Measurements from ENCODE around the gene SOX5. TPM values are rescaled to one million over a fixed set of nuclear protein-coding genes. Genes with fewer than 3 reads are reported as not detected.

Gene SOX5
- total and polyA plus RNA-seq, 7 donors = 0.23 to 16.3 (median 9.4) TPM

DNA sequence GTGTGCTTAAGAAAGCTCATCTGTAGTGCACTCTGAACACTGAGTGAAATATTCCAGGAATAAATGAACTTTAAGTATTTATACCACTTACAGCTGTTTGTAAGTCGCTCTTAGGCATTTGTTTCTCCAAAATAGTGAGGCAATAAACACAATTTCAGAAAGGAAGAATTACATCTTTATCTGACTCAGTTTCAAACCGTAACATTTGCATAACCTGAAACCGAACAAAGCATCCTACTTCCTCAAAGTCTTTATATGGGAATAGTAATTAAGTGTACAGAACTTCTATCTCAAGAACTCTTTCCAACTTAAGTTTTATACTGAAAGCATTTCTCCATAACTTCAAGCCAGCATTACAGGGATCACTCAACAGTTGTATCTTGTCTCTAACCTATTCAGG is 58.4 kb downstream of the SOX5 start:
- no peaks in the 10 kb centered on the region for H3K4me1 ChIP-seq
- no peaks in the 10 kb centered on the region for H3K27me3 ChIP-seq
- H3K36me3 ChIP-seq = no peaks in the 10 kb centered on the region
- no peak overlapping the region for H3K4me3 ChIP-seq
- H3K9me3 ChIP-seq = no peaks in the 10 kb centered on the region
- intact Hi-C loops (cut with DNase I) = no loop called here
- DNase-seq = no peak
- TF ChIP-seq POLR2A (IDR thresholded peaks at IDR 0.05) (no peak), EP300 (IDR thresholded peaks at IDR 0.05) (no peak)
- no peak overlapping the region for H3K27ac ChIP-seq
- 77 to 84% methylated on average over 3 of the region's 3 CpGs for WGBS, 2 donors

DNA sequence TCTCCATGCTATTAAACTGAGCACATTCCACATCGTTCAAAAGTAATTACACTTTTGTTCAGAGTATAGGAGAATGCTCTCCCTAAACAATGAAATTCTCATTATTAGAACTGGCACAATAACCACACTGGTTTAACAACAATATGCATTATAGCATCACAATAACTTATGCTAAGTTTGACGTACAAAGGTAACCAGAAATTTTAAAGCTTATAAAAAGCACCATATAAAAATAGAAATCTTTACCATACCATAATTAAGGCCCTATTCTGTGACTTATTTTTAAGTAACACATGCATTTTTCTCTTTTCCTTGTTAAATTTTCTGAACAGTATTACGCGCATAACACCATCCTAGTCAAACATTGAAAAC is 60.4 kb downstream of the SOX5 start:
- H3K27me3 ChIP-seq = no peaks in the 10 kb centered on the region

DNA sequence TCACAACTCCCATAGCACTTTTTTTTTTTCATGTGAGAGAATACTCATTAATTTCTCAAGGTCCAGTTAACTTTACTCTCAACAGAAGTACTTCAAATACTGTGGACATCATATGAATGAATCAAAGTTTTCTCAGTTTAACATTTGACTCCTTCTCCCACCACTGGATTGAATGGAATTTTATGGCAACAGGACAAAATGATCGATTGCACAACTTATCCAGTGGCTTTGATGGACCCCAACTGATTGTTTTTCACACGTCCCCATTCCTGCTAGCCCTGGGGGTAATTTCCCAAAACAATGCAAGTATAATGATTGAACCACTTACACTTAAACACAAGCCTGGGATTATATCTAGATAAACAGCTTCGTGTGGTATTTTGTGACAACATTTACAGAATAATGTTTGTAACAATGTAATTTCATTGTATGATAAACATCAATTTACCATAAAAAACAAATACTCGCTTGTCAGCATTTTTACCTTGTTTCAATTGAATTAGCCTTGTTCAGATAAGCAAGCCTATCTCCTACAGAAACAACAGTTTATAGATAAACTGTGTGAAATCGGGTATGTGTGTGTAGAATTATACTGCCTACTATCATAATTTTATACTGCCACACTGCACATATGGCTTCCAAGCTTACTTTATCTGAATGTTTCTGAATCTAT is 60.9 kb downstream of the SOX5 start:
- Histone ChIP-seq H3K27me3 (no peaks in the 10 kb centered on the region), H3K36me3 (no peaks in the 10 kb centered on the region), H3K4me3 (no peak overlapping the region), H3K4me1 (no peaks in the 10 kb centered on the region), H3K9me3 (no peaks in the 10 kb centered on the region), H3K27ac (no peak overlapping the region)
- TF ChIP-seq, protein P1, sequence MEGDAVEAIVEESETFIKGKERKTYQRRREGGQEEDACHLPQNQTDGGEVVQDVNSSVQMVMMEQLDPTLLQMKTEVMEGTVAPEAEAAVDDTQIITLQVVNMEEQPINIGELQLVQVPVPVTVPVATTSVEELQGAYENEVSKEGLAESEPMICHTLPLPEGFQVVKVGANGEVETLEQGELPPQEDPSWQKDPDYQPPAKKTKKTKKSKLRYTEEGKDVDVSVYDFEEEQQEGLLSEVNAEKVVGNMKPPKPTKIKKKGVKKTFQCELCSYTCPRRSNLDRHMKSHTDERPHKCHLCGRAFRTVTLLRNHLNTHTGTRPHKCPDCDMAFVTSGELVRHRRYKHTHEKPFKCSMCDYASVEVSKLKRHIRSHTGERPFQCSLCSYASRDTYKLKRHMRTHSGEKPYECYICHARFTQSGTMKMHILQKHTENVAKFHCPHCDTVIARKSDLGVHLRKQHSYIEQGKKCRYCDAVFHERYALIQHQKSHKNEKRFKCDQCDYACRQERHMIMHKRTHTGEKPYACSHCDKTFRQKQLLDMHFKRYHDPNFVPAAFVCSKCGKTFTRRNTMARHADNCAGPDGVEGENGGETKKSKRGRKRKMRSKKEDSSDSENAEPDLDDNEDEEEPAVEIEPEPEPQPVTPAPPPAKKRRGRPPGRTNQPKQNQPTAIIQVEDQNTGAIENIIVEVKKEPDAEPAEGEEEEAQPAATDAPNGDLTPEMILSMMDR (IDR thresholded peaks at IDR 0.05) = no peak
- TF ChIP-seq EP300 (IDR thresholded peaks at IDR 0.05) (no peak), POLR2AphosphoS5 (IDR thresholded peaks at IDR 0.05) (no peak), POLR2A (IDR thresholded peaks at IDR 0.05) (no peak)
- DNase-seq = no peak
- WGBS, 2 donors = 47 to 67% methylated on average over 5 of the region's 5 CpGs
- intact Hi-C loops (cut with DNase I) = no loop called here

More for the DNA sequence above, 60.4 kb downstream of the SOX5 start:
- WGBS, 2 donors = 70 to 84% methylated on average over 4 of the region's 4 CpGs
- TF ChIP-seq EP300 (IDR thresholded peaks at IDR 0.05) = no peak
- TF ChIP-seq, protein P1 (IDR thresholded peaks at IDR 0.05) = no peak
- no peak for TF ChIP-seq POLR2AphosphoS5 (IDR thresholded peaks at IDR 0.05)
- TF ChIP-seq POLR2A (IDR thresholded peaks at IDR 0.05) = no peak
- Histone ChIP-seq H3K4me1 (no peaks in the 10 kb centered on the region), H3K27ac (no peak overlapping the region), H3K4me3 (no peak overlapping the region), H3K9me3 (no peaks in the 10 kb centered on the region), H3K36me3 (no peaks in the 10 kb centered on the region)
- intact Hi-C loops (cut with DNase I) = no loop called here
- DNase-seq = no peak

DNA sequence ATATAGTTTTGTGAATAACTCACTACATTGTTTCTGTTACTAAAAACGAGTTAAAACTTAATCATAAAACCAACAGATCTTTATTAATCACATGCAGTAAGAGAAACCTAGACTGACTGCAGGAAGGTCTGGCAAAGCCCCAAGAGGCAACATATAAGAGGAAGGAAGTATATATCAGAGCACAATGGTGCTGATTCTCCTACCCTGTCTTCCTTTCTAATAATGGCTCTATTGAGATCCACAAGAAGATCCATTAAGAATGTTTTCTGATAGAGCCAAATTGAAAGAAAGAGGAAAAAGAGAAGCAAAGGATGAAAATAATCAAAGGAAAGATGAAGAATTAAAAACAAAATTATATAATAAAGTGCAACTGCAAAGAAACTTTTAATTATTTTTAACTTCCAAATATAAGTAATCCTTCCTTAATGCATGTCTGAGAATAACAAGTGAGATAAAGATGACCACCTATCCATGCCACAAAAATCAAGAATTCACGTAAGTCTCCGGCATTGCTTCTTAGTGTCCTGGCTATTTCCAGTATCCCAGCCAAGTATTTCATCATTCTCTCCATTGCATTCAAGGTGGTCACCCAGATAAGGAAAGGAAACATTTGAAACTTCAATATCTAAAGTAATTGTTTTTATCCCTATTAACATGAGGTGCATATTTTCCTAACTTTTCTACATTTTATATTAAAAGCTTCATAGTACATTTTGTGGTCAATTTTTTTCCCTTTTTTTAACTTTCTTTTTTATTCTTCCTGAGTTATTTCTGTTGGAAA is 62.2 kb downstream of the SOX5 start:
- WGBS, 2 donors = 64 to 69% methylated on average over 3 of the region's 3 CpGs
- Histone ChIP-seq H3K36me3 (no peaks in the 10 kb centered on the region), H3K4me1 (no peaks in the 10 kb centered on the region), H3K9me3 (no peaks in the 10 kb centered on the region), H3K4me3 (no peak overlapping the region), H3K27me3 (no peaks in the 10 kb centered on the region), H3K27ac (no peak overlapping the region)
- no peak for TF ChIP-seq POLR2A (IDR thresholded peaks at IDR 0.05)
- no peak for TF ChIP-seq POLR2AphosphoS5 (IDR thresholded peaks at IDR 0.05)
- TF ChIP-seq EP300 (IDR thresholded peaks at IDR 0.05) = no peak
- TF ChIP-seq, protein P1 (IDR thresholded peaks at IDR 0.05) = no peak
- no peak for DNase-seq
- intact Hi-C loops (cut with DNase I) = no loop called here

DNA sequence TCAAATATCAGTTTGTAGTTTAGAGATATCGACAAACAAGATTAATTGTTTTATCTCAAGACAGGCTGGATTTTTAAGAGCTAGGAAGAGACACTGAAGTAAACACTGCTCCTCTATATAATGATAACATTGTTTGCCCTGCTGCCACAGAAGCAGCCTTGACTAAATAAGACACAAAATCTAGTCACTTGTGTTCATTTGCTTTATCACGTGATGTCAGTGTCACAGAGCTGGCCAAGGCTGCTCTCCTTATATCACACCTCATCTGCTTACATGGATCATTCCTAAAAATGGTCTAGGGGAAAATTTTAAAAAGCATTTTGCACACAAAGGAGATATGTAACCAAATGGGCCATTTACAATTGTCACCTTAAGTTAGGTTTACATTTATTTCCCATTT is 64.1 kb downstream of the SOX5 start:
- Histone ChIP-seq H3K27me3 (no peaks in the 10 kb centered on the region), H3K36me3 (no peaks in the 10 kb centered on the region), H3K9me3 (no peaks in the 10 kb centered on the region), H3K27ac (no peak overlapping the region), H3K4me1 (no peaks in the 10 kb centered on the region), H3K4me3 (no peak overlapping the region)
- DNase-seq = no peak
- TF ChIP-seq POLR2AphosphoS5 (IDR thresholded peaks at IDR 0.05) (no peak), EP300 (IDR thresholded peaks at IDR 0.05) (no peak), POLR2A (IDR thresholded peaks at IDR 0.05) (no peak)
- TF ChIP-seq, protein P1 (IDR thresholded peaks at IDR 0.05) = no peak
- intact Hi-C loops (cut with DNase I) = no loop called here
- WGBS, 2 donors = 47 to 70% methylated on average over 2 of the region's 2 CpGs

Data from sigmoid colon (tissue), 7 donors.